Activated CD8-positive, alpha-beta T cell treated with anti-CD3 and anti-CD28 coated beads, Interleukin-2, amount 10 ng/mL, durations not matched to agents 7 days and 5 days (primary cell): ENCODE measurements around the gene SPATS2L. TPM values are rescaled to one million over a fixed set of nuclear protein-coding genes. Genes with fewer than 3 reads are reported as not detected.

Source experiments
- ATAC-seq: fragments of 150-1000 bp; cut with Tn5 transposase; one replicate; pipeline ENCODE4 v1.10.0; 2021; ENCODE audit warnings: moderate library complexity
- CTCF ChIA-PET: fragments of 350-600 bp; sonication (Branson Sonifier 250); formaldehyde crosslinking; loops from one replicate; lab custom pipeline; 2021; ENCODE audit warnings: antibody characterized with exemption; lab: Charles Lee
- POLR2A ChIA-PET: fragments of 350-600 bp; sonication (Branson Sonifier 250); formaldehyde crosslinking; loops from one replicate; lab custom pipeline; 2021; ENCODE audit warnings: antibody characterized with exemption; lab: Charles Lee
- DNase-seq: peaks from one replicate; pipeline ENCODE4 v3.0.0-alpha.2; 2020
- H3K27ac Mint-ChIP-seq: one replicate; pipeline ENCODE4 v1.8.0; 2021; ENCODE audit warnings: mild to moderate bottlenecking, mixed read lengths
- H3K27me3 Mint-ChIP-seq: one replicate; pipeline ENCODE4 v1.8.0; 2021; ENCODE audit warnings: low read depth, mixed read lengths
- H3K36me3 Mint-ChIP-seq: one replicate; pipeline ENCODE4 v1.8.0; 2021; ENCODE audit warnings: low read depth, mixed read lengths
- H3K4me1 Mint-ChIP-seq: one replicate; pipeline ENCODE4 v1.8.0; 2021; ENCODE audit warnings: low read depth, mixed read lengths
- H3K4me3 Mint-ChIP-seq: one replicate; pipeline ENCODE4 v1.8.0; 2021; ENCODE audit warnings: mild to moderate bottlenecking, mixed read lengths
- H3K9me3 Mint-ChIP-seq: one replicate; pipeline ENCODE4 v1.8.0; 2022; ENCODE audit warnings: mixed read lengths; ENCODE audit not compliant: insufficient read depth
- total RNA-seq, 2 experiments: library from RNA; stranded (reverse); gene quantifications; one replicate each; pipeline ENCODE4 v1.2.3, GENCODE V29; 2021

The SPATS2L gene
- total RNA-seq, 2 experiments from 2014 or later: 45.5 to 46.5 TPM

GRCh38 chr2:200356321-200356720 lies 49.8 kb downstream of the SPATS2L start:
- Mint-ChIP-seq H3K9me3 (no peaks in the 10 kb centered on the region), H3K4me3 (no peak overlapping the region), H3K36me3 (no peaks in the 10 kb centered on the region), H3K4me1 (no peaks in the 10 kb centered on the region), H3K27ac (no peak overlapping the region), H3K27me3 (no peaks in the 10 kb centered on the region)
- ATAC-seq (no peak), DNase-seq (no peak)
- ChIA-PET CTCF (no interaction called here), POLR2A (no interaction called here)

- no peak overlapping the region for H3K4me3 Mint-ChIP-seq
Measured at GRCh38 chr2:200356857-200357384, 50.4 kb downstream of the SPATS2L start.

GRCh38 chr2:200357845-200358244 lies 51.4 kb downstream of the SPATS2L start:
- H3K9me3 Mint-ChIP-seq: no peaks in the 10 kb centered on the region
- no peak overlapping the region for H3K4me3 Mint-ChIP-seq
- H3K27me3 Mint-ChIP-seq: no peaks in the 10 kb centered on the region
- ChIA-PET POLR2A (no interaction called here), CTCF (no interaction called here)
- no peaks in the 10 kb centered on the region for H3K36me3 Mint-ChIP-seq
- no peak for ATAC-seq
- DNase-seq: no peak
- no peak overlapping the region for H3K27ac Mint-ChIP-seq
- H3K4me1 Mint-ChIP-seq: no peaks in the 10 kb centered on the region

More at GRCh38 chr2:200356857-200357384, 50.4 kb downstream of the SPATS2L start:
- ATAC-seq (no peak), DNase-seq (no peak)
- POLR2A ChIA-PET: no interaction called here
- CTCF ChIA-PET: no interaction called here
- Mint-ChIP-seq H3K27ac (no peak overlapping the region), H3K27me3 (no peaks in the 10 kb centered on the region), H3K9me3 (no peaks in the 10 kb centered on the region), H3K4me1 (no peaks in the 10 kb centered on the region), H3K36me3 (no peaks in the 10 kb centered on the region)

GRCh38 chr2:200359552-200359951 lies 53.1 kb downstream of the SPATS2L start:
- POLR2A ChIA-PET: no interaction called here
- Mint-ChIP-seq H3K36me3 (no peaks in the 10 kb centered on the region), H3K4me1 (no peaks in the 10 kb centered on the region), H3K4me3 (no peak overlapping the region), H3K27me3 (peaks cover 5% of the 10 kb centered on the region), H3K27ac (no peak overlapping the region), H3K9me3 (no peaks in the 10 kb centered on the region)
- CTCF ChIA-PET: no interaction called here
- no peak for DNase-seq
- no peak for ATAC-seq

GRCh38 chr2:200360364-200360763 lies 53.9 kb downstream of the SPATS2L start:
- H3K27ac Mint-ChIP-seq: no peak overlapping the region
- H3K36me3 Mint-ChIP-seq: no peaks in the 10 kb centered on the region
- DNase-seq: no peak
- POLR2A ChIA-PET: no interaction called here
- CTCF ChIA-PET: no interaction called here
- ATAC-seq: no peak
- no peaks in the 10 kb centered on the region for H3K9me3 Mint-ChIP-seq
- H3K27me3 Mint-ChIP-seq: peaks cover 5% of the 10 kb centered on the region
- H3K4me3 Mint-ChIP-seq: no peak overlapping the region
- no peaks in the 10 kb centered on the region for H3K4me1 Mint-ChIP-seq

GRCh38 chr2:200362202-200362917 lies 55.9 kb downstream of the SPATS2L start:
- ChIA-PET CTCF (interaction anchor here (1.5 kb wide), 1 partner anchor 8 kb away, joined by 3 read pairs; no protein-coding TSS in a partner anchor), POLR2A (no interaction called here)
- ATAC-seq: no peak
- Mint-ChIP-seq H3K4me1 (no peaks in the 10 kb centered on the region), H3K36me3 (no peaks in the 10 kb centered on the region), H3K4me3 (no peak overlapping the region), H3K27me3 (peaks cover 5% of the 10 kb centered on the region), H3K9me3 (no peaks in the 10 kb centered on the region), H3K27ac (no peak overlapping the region)
- DNase-seq: no peak

- H3K36me3 Mint-ChIP-seq: no peaks in the 10 kb centered on the region
- H3K4me3 Mint-ChIP-seq: no peak overlapping the region
- peaks cover 5% of the 10 kb centered on the region for H3K27me3 Mint-ChIP-seq
- no peaks in the 10 kb centered on the region for H3K4me1 Mint-ChIP-seq
- CTCF ChIA-PET: interaction anchor here (1.5 kb wide), 1 partner anchor 8 kb away, joined by 3 read pairs; no protein-coding TSS in a partner anchor
- DNase-seq: no peak
- no peak overlapping the region for H3K27ac Mint-ChIP-seq
- H3K9me3 Mint-ChIP-seq: no peaks in the 10 kb centered on the region
- ATAC-seq: no peak
- POLR2A ChIA-PET: interaction anchor here (1.2 kb wide), 1 partner anchor 10 kb away, joined by 4 read pairs; no protein-coding TSS in a partner anchor
Measured at GRCh38 chr2:200363279-200363678, 56.8 kb downstream of the SPATS2L start.

GRCh38 chr2:200364142-200364541 lies 57.6 kb downstream of the SPATS2L start:
- no peak for DNase-seq
- Mint-ChIP-seq H3K27me3 (peaks cover 5% of the 10 kb centered on the region), H3K4me3 (no peak overlapping the region), H3K9me3 (no peaks in the 10 kb centered on the region), H3K4me1 (no peaks in the 10 kb centered on the region), H3K36me3 (no peaks in the 10 kb centered on the region), H3K27ac (no peak overlapping the region)
- ChIA-PET CTCF (no interaction called here), POLR2A (interaction anchor here (0.7 to 1.2 kb wide), 2 partner anchors 9 to 161 kb away, joined by 3 to 4 read pairs; no protein-coding TSS in a partner anchor)
- ATAC-seq: no peak

GRCh38 chr2:200364620-200365019 lies 58.1 kb downstream of the SPATS2L start:
- Mint-ChIP-seq H3K9me3 (no peaks in the 10 kb centered on the region), H3K27me3 (peaks cover 5% of the 10 kb centered on the region), H3K4me1 (no peaks in the 10 kb centered on the region), H3K27ac (no peak overlapping the region), H3K4me3 (no peak overlapping the region), H3K36me3 (no peaks in the 10 kb centered on the region)
- no peak for ATAC-seq
- DNase-seq: no peak
- POLR2A ChIA-PET: interaction anchor here (1.2 kb wide), 1 partner anchor 9 kb away, joined by 4 read pairs; no protein-coding TSS in a partner anchor
- CTCF ChIA-PET: no interaction called here

- H3K9me3 Mint-ChIP-seq: no peaks in the 10 kb centered on the region
- no peak overlapping the region for H3K4me3 Mint-ChIP-seq
- no peaks in the 10 kb centered on the region for H3K36me3 Mint-ChIP-seq
- no peak for ATAC-seq
- POLR2A ChIA-PET: no interaction called here
- DNase-seq: no peak
- H3K4me1 Mint-ChIP-seq: no peaks in the 10 kb centered on the region
- H3K27ac Mint-ChIP-seq: no peak overlapping the region
- peaks cover 5% of the 10 kb centered on the region for H3K27me3 Mint-ChIP-seq
- CTCF ChIA-PET: no interaction called here
Measured at GRCh38 chr2:200365209-200365608, 58.7 kb downstream of the SPATS2L start.

- POLR2A ChIA-PET: no interaction called here
- peaks cover 5% of the 10 kb centered on the region for H3K27me3 Mint-ChIP-seq
- CTCF ChIA-PET: interaction anchor here (1.2 kb wide), 1 partner anchor 58 kb away, joined by 4 read pairs; no protein-coding TSS in a partner anchor
- H3K9me3 Mint-ChIP-seq: no peaks in the 10 kb centered on the region
- no peaks in the 10 kb centered on the region for H3K4me1 Mint-ChIP-seq
- H3K27ac Mint-ChIP-seq: no peak overlapping the region
- DNase-seq (no peak), ATAC-seq (no peak)
- no peak overlapping the region for H3K4me3 Mint-ChIP-seq
- peaks cover 4% of the 10 kb centered on the region for H3K36me3 Mint-ChIP-seq
Measured at GRCh38 chr2:200367155-200367554, 60.7 kb downstream of the SPATS2L start.

GRCh38 chr2:200369886-200370285 lies 63.4 kb downstream of the SPATS2L start:
- Mint-ChIP-seq H3K4me3 (no peak overlapping the region), H3K9me3 (no peaks in the 10 kb centered on the region), H3K4me1 (peaks cover 20% of the 10 kb centered on the region), H3K36me3 (peaks cover 4% of the 10 kb centered on the region), H3K27ac (no peak overlapping the region), H3K27me3 (no peaks in the 10 kb centered on the region)
- DNase-seq (no peak), ATAC-seq (no peak)
- POLR2A ChIA-PET: no interaction called here
- CTCF ChIA-PET: no interaction called here
